ENCODE measurements around the gene WDR93.

DNA sequence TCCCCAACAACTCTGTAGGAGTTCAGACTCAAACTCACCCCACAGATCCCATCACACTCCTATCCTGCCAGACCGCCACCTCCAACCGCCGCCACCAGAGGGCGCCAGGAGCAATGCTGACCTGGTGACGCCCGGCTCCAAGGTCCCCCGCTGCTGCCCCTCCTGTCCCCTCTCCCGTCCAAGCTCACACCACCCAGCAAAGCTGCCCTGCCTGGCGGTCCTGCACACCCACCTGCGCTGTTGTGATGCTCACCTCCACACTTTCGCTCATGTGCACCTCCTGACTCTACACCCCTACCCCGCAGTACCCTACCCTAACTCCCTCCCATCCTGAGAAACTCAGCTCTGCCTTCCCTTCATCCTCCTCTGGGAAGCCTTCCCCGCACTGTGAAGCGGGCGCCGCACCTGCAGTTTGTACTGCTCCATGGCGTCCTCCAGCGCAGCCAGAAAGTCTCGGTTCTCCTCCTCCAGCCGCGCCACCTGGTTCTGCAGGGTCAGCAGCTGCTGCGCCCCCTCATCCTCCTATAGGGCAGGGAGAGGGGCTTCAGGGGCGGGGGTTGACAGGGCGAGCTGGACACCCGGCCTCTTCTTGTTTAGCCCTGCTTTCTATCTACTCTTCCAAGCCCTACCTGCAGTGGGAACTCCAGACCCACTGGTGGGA, 43.3 kb upstream of the WDR93 start:
- TF ChIP-seq, protein P1, sequence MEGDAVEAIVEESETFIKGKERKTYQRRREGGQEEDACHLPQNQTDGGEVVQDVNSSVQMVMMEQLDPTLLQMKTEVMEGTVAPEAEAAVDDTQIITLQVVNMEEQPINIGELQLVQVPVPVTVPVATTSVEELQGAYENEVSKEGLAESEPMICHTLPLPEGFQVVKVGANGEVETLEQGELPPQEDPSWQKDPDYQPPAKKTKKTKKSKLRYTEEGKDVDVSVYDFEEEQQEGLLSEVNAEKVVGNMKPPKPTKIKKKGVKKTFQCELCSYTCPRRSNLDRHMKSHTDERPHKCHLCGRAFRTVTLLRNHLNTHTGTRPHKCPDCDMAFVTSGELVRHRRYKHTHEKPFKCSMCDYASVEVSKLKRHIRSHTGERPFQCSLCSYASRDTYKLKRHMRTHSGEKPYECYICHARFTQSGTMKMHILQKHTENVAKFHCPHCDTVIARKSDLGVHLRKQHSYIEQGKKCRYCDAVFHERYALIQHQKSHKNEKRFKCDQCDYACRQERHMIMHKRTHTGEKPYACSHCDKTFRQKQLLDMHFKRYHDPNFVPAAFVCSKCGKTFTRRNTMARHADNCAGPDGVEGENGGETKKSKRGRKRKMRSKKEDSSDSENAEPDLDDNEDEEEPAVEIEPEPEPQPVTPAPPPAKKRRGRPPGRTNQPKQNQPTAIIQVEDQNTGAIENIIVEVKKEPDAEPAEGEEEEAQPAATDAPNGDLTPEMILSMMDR (conservative IDR thresholded peaks at IDR 0.05; ENCODE audit: low read length), result peak; percentile 88
- TF ChIP-seq EZH2phosphoT487 (IDR thresholded peaks at IDR 0.05; ENCODE audit: borderline replicate concordance, low read depth, low read length), result no peak

Measured in OCI-LY7 (cell line).